Stimulated activated CD8-positive, alpha-beta memory T cell treated with anti-CD3 and anti-CD28 coated beads, Interleukin-12 subunit alpha, Interleukin-12 subunit beta, amount 100 ng/mL, for 4 hours (primary cell): ENCODE measurements around the gene MEDAG.
A peak's percentile ranks its signal among the peaks of the same experiment; 100 is the strongest.

Experiments used
- DNase-seq: peaks from one replicate; pipeline ENCODE4 v3.0.0-alpha.2; 2020; ENCODE audit warnings: low read depth

MEDAG gene

DNA sequence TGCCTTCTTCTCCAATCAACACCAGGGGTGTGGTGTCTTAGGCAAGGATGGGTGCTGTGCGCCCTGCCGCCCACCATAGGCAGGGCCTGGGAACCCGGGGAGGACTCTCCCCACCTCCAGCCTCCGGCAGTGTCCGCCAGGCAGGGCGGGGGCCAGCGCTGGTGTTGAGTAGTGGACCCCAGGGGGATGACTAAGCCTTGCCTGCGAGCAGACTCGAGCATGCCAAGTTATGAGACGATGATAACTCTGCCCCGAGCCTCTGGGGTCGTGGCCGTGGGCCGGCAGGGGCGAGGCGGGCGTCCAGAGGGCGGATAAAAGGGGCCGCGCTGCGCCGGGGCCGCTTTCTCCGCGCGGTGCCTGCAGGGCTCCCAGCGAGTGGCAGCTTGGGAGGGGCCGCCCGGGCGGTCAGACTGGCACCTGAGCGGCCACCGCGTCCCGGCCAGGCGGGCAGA is at the start of gene MEDAG:
TSS of gene MEDAG (plus strand) at position 340 of the 452 bp plus-strand sequence. CDS start 245 bp downstream, outside the sequence.
- DNase-seq: no peak

DNA sequence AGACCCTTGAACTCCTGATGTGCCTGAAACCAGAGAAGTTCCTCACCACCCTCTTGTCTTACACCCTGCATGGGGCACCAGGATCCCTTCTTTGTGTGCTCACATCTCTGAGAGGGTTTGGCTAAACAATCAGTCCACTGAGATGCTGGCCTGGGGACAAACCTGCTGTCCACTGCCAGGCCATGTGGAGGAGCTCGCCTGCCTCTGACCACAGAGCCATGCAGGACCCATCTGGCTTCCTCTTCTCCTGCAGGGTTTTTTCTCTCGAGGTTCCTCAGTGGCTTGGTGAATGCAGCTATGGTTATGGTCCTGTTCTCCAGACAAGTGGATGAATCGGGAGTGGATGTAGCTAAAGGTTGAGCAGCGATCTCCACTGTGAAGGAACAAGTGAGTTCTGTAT is 49.1 kb upstream of the MEDAG start:
- DNase-seq: no peak

DNA sequence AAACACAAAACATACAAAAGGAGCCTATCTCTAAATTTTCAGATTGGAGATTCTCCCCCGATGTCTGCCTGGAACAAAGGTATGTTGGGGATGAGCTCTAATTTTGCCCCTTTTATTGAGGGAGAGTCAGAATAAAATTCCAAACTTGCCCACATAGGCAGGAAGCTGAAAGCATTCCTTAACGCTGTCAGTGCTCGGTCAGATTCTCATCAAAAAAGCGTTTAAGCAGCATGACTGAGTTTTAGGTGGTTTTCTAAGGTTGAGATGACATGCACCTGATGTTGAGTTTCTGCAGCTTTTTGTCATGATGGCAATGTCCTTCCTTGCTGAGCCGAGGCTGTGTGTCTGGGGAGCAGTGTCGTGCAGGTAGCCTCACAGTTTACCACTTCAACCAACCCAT is 48.4 kb upstream of the MEDAG start:
- no peak for DNase-seq

DNA sequence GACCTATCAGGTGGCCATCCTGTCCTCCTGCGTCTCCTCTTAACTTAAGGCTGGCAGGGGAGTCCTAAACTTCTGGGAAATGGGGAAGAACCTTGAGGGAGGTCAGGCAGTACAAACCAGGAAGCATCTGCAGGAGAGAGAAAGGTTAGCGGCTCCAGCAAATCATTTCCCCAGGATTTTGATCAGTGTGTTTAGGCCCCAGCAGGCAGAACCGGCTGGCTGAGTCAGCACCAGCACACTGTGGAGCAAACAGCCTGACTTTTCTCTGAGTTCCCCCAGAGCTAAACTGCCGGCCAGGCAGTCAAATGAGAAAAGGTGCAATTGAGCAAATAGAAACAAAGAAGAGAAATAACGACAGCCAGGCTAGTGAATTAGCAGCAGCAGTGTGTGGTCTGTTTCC is 46.7 kb upstream of the MEDAG start:
- DNase-seq: no peak

DNA sequence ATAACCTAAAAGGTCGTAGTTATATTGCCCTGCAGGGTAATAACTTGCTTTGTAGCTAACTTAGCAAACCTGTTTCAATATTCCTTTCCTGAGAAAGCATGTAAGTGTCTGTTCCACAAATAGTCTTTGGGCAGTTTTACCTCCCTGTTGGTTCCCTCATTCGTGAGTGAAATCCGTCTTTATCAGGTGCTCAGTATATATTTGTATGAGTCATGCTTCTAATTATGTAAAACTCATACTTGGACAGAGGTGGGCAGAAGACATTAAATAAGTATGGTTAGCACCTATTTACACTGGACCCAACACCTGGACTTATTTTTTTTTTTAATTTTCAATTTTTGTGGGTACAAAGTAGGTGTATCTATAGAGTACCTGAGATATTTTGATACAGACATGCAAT is 44.9 kb upstream of the MEDAG start:
- DNase-seq: no peak

DNA sequence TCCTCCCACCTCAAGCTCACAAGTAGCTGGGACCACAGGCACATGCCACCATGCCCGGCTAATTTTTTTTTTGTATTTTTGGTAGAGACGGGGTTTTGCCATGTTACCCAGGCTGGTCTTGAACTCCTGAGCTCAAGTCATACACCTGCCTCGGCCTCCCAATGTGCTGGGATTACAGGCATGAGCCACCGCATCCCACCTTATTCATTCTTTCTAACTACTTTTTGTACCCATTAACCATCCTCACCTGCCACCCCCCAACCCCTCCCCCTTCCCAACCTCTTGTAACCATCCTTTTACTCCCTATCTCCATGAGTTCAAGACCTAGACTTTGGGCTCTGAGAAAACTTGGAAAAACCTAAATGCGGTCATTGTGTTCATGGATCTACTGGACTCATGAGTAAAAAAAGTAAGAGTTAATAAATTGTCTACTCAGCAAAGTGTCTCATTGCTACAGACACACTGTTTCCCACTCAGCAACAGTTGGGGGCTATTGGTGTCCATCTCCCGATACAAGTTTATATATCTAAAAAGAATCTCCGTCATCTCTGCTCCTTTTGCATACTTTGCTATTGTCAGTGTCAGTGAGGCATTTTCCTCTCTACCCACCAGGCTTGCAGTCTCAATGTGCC is 44.1 kb upstream of the MEDAG start:
- no peak for DNase-seq

DNA sequence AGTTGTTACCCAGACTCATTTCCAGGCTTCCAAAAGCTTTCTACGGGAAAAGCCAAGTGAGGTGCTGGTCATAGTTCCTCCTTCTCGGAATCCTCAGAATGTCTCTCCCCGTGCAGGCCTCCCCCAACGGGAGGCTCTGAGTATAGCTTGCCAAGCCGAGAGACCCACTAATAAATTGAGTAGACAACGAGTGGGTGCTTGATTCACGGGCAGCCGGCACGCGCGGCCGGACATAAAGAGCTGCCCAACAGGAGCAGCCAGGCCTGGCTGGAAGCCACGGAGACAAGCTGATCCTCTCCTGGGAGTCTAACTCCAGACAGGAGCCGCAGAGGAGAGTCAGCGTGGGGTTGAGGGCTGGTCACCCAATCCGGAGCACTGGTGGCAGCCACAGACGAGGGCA is 43.4 kb upstream of the MEDAG start:
- no peak for DNase-seq

DNA sequence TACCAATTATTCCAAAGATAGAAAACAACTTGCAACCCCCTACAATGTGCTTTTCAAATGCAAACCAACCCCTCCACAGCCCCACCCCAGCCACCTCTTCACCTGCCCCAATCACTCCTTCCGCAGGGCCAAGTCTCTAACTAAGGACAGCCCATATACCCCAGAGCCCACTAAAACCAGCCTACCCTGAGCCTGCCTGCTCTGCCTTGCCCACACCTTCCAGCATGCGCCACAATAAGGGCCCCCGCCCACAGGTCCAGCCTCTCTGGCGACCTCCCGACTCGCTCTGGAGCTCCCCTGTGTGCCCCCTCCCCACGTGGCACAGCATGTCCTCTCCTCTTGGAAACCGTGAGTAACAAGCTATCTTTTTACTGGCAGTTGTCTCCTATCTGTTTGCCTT is 42.8 kb upstream of the MEDAG start:
- no peak for DNase-seq

DNA sequence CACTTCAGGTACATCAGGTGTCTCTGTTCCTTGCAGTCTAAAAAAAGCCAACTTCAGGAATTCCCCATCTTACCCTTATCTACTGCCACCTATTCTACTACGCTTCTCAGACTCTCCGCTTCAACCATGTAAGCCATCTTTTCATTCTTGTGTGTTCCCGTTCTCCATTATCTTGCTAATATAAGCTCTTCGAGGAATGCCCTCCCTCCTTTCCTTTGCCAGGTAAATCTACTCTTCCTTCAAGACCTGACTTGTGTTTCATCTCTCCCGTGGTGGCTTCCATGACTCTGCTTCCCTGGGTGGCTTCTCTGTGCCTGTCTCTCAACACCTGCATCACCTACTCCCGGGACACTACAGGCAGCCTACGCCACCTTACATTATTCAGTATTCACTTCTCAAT is 42.3 kb upstream of the MEDAG start:
- DNase-seq: no peak

DNA sequence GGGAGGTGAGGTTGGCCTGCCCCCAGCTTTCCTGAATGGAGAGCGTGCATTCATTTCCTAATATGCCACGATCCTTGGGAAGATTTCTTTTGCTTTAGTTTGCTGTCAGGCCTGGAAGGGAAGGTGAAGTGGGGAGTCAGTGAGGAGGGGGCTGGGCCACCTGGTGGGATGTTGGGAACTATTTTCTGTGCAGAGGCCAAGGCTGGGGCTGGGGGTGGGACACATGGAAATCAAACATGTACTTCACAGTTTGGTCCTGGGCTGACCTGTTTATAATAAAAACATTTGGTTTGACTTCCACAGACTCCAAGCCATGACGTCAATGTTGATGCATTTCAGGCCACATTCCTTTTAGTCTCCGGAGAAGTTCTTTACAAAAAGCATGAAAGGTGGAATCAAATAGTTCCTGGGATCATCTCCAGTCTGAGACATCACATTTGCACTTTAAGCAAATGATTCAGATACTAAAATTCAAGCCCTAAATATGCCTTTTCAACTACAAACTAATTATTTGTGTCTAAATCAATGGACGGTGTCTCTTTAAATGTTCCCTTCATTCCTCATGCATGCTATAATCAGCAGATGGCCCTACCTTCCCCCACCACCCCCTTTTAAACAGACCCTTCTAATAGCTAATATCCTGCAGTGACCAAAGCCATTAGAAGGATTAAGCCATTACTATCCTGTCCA is 41.5 kb upstream of the MEDAG start:
- no peak for DNase-seq

DNA sequence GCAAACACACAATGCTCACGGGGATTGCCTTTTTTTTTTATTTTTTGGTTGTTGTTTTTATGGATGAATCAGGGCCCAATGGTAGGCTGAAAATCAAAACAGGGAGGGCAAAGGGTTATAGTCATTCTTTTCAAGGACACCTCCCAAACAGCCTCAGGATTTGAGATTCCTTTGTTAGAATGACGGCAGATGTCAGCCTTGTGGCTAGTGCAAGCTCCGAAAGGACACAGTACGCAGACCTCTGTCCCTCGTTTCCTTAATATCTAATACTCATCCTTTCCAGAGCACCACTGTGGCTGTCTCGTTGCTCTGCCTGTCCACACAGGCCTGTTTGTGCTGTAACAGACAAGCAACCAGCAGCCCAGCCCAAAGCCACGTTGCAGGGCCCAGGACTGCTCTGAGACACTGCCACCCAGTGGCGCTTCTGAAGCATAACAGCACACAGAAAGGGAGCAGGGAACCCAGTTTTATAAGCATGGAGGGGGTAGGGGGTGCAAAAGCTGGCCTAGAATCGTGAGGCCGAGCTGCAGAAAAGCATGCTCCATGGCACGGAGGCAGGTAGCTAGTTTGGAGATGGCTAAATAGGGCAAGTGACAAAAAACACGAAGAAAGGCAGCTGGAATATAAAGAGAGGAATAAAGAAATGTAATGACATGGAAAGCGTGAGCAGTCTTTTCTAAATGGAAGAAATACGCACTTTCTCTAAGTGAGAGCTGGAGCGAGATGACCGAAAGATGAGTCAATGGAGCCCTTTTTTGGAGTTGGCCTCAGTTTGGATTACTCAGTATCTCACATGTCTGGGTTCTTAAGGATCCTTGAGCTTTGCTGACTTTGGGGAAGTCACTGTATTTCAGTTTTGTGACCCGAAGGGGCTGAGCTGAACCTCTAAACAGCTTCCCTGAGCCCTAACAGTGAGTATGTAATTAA is 40.7 kb upstream of the MEDAG start:
- peak; percentile 8 for DNase-seq

DNA sequence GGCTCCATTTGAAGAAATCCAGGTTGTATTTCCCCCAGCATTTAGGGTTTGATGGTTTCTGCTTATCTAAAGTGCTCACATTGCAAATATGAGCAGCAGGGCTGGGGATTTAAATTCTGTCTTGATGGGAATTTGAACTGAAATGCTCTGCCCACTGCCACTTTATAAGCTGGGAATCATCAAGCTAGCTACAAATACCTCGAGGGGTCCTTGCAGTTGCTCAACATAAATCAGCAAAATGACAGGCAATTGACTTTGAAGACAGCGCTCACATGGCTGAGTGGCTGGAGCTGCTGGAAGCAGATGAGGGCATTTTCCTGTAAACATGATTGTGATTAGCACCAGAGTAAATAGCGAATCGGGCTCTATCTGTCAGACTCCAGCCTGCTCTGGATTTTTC is 39.4 kb upstream of the MEDAG start:
- DNase-seq: no peak

DNA sequence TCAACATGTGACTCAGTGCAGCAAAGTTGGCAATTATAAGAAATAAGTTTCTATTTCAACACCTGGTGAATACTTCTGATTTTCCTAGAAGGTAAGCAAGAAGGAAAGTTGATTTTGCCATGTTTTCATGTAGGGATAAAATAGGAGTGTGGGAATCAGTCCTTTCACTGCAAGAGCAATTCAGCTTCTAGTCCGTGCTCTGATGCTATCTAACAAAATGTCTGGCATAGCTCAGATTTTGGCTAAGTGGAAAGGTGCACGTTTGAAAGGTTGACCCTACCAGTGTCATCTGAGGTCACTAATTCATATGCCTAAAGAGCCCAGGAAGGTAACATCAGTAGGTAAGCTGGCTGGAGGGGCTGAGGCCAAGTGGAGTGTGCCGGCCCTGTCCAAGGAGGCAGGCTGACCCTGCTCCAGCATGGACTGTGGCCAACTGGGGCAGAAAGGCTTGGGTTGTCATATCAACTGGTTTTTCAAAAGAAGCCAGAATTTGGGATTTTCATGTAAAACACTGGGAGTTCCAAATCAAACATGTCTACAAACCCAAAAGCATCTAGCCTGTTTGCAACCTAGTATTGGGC is 38.9 kb upstream of the MEDAG start:
- DNase-seq: no peak

DNA sequence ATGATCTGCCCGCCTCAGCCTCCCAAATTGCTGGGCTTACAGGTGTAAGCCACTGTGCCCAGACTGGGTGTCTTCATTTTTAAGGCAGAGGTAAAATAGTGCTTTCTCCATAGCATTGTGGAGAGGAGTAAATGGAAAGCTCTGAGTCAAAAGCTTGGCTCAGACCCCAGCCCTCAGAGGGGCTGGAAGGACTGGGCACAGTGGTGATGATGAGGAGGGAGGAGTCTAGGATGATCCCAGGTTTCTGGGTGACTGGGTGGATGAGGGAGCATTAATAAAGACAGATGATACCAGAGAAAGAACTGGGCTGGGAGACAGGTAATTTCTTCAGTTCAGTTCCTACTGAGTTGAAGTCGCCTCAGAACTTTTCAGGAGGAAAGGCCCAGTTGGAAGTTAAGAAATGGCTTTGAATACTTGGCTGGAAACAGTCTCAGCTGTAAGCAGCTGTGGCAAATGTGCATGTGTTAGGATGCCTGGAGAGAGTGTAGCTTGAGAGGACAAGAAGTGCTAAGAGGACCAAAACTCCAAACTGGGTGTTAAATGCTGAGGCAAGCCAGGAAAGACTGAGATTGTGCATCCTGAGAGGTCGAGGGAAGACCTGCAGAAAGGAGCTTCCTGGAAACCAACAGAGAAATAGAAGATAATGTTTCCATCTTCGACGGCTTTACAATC is 37.1 kb upstream of the MEDAG start:
- DNase-seq: no peak

DNA sequence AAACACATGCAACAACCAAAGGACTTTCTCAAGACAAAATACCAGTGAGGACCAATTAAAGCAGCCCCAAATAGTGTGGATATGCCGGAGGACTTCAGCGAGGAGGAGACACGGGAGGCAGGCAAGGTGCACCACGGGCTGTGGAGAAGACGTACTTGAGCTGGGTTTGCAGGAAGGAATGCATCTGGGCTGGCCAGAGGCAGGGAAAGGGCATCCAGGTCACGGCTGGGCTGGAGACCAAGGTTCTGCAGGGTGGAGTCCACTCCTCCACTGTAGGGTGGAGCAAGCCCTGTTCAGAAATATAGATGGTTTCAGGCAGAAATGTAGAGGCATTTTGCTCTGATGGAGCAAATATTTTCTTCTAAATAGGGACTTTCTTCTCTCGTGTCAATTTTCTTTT is 36.6 kb upstream of the MEDAG start:
- no peak for DNase-seq

DNA sequence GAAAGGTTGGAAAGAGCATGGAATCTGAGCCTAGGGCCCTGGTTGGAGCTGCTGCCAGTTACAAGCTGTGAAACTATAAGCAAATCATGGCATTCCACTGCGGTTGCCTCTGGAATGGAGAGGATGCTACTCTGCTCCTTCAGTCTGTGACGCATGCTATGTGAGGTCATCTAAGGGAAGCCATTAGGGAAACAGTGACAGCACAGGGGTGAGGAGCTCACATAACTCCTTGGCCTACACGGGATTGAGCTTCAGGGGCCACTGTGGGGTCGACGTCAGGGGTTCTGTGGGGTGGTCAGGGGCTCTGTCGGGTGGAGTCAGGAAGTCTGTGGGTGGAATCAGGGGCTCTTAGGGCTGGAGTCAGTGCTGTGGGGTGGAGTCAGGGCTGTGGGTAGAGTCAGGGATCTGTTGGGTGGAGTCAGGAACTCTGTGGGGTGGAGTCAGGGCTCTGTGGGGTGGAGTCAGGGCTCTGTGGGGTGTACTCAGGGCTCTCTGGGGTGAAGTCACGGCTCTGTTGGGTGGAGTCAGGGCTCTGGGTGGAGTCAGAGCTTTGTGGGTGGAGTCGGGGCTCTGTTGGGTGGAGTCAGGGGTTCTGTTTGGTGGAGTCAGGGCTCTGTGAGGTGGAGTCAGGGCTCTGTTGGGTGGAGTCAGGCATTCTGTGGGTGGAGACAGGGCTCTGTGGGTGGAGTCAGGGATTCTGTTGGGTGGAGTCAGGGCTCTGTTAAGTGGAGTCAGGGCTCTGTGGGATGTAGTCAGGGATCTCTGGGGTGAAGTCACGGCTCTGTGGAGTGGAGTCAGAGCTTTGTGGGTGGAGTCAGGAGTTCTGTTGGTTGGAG is 35.8 kb upstream of the MEDAG start:
- DNase-seq: no peak

DNA sequence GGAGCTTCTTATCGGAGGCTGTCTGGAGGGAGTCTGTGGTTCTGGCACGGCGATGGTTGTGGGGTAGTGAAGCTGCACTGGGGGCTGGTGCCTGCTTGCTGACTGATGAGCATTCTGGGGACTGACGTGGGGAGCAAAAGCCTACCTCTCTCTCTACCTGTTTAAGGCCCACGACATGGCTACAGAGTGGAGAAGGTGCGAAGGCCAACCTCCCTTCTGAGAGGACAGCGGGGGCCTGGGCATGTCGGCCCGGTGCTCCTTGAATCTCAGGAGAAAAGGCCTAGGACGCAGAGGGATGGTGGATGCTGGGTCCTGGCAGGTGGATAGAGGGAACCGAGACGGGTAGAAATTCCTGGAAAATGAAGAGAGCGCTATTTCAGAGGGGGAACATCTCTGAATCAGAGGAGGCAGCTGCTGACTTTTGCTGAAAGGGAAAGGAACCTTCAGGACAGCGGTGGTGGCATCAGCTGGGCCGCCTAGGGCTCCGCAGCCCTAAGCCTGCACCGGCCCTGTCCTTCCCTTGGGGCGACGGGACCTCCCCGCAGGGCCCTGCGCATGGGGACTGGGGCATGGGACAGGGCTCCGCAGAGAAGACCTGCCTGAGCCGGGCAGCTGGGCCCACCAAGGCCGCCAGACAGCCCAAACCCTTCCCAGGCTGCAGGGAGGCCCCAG is 35.0 kb upstream of the MEDAG start:
- no peak for DNase-seq

DNA sequence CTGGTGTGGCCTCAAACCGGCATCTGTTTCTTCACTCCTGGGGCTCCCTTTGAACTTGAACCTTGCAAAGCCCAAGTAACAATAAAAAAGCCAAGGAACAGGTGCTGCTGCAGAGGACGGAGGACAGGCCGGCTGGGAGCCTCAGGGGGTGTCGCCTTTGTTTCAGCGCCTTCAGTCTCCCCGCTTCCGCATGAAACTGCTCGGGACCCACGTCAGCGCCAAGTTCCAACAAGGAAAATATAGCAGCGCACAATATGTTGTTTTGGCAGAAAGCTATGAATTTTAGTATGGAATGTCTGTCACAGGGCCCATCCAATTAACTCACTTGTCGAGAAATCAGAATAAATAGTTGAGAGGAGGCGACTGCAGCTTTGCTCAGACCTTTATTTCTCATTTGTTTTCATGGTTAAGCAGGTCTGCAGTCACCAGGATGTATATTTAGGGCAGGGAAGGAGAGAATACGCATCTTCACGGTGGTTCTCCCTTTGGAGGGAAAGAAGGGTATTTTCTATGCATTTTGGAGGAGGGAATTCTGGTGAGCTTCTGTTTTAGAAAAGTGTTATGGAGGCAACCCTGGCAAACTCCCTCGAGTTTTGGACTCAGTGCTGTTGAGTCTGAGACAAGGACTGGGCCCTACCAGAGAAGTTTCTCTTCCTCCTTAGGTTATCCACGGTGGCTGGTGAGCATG is 34.3 kb upstream of the MEDAG start:
- no peak for DNase-seq

DNA sequence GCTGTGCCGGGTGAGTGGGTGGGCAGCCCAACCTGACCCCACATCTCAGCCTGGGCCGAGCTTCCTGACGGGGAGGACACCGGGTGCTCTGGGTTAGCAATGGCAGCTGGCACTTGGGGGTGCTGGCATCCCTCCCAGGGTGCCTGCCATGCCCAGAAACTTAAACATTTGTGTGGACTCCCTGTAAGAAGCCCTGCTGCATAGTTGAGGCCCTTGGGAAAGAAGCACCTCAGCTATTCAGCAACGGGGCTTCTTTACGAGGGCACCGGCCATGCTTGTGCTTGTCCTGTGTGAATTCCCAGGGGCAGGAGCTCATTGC is 33.8 kb upstream of the MEDAG start:
- no peak for DNase-seq
